Pancreas (tissue), 10 donors: ENCODE results near the gene CSRNP2. TPM values are rescaled to one million over a fixed set of nuclear protein-coding genes. Genes with fewer than 3 reads are reported as not detected.
A peak's percentile ranks its signal among the peaks of the same experiment; 100 is the strongest.

Experiments used
- ATAC-seq, 4 donors: fragments of 200-7000 bp; cut with Tn5 transposase; one replicate each; pipeline versions ENCODE4 v1.8.0 to v1.9.1; 2020; ENCODE audit warnings: mild to moderate bottlenecking in 4 of 4, moderate library complexity in 4 of 4
- DNase-seq, 6 donors: peaks; one replicate each; pipeline ENCODE4 v3.0.0-alpha.2; 2020
- FAIRE-seq: peaks from 2 replicates; lab custom pipeline; 2012; peaks lifted over from hg19 to GRCh38; lab: Jason Lieb, UNC
- H3K27ac ChIP-seq, 4 donors: fragments of 200-600 bp; sonication (generic); 1 replicate in 3 of 4; 2 replicates in 1 of 4; pipeline versions ENCODE4 v1.5.0 to v1.8.0; 2020
- H3K27me3 ChIP-seq, 4 donors: fragments of 200-600 bp; one replicate each; pipeline ENCODE4 v1.8.0; 2021
- H3K36me3 ChIP-seq, 3 donors: fragments of 200-600 bp; sonication (generic) in 1 of 3; one replicate each; pipeline versions ENCODE4 v1.5.0 to v1.8.0; 2020 to 2021
- H3K4me1 ChIP-seq, 3 donors: fragments of 200-600 bp; one replicate each; pipeline ENCODE4 v1.8.0; 2021
- H3K4me3 ChIP-seq, 4 donors: fragments of 200-600 bp; sonication (generic) in 2 of 4; one replicate each; pipeline versions ENCODE4 v1.5.0 to v1.8.0; 2020 to 2021
- H3K9me3 ChIP-seq, 4 donors: fragments of 200-600 bp; one replicate each; pipeline ENCODE4 v1.8.0; 2021
- WGBS, 2 donors: extraction: QIAGEN DNeasy Blood & Tissue Kit; methylation state at CpG; one replicate each; pipeline ENCODE4 v1.1.7; 2013; 5-methylcytosine and 5-hydroxymethylcytosine counted together
- intact Hi-C, 3 donors: fragments of 100-400 bp; cut with DNase I; formaldehyde crosslinking; loops; one replicate each; pipeline versions ENCODE4 v1.11.1 to v1.14.2; 2022
- polyA plus RNA-seq, 2 donors: library from polyadenylated mRNA; stranded (reverse); fragments of 200-250 nt; gene quantifications; one replicate each; pipeline ENCODE4 v1.2.3, GENCODE V29; 2013
- total RNA-seq, 6 donors: library from RNA; stranded (reverse); fragmentation: NEBNext Ultra II Directional in 4 of 6; extraction: Animal tissue kit (Norgen Biotek cat#: 25700) in 4 of 6; gene quantifications; one replicate each; pipeline versions ENCODE4 v1.2.1 to v1.2.4, GENCODE V29; 2021 to 2023
- TF ChIP-seq, protein P1 (sequence below), 4 donors: fragments of 200-600 bp; sonication (generic) in 3 of 4; IDR thresholded peaks; one replicate each; pipeline versions ENCODE4 v1.5.0 to v1.8.0; 2021; ENCODE audit warnings: antibody characterized with exemption in 4 of 4
- donor health status: healthy with polysubstance abuse.
- donor health status: DM: no; HTN: no; CAD: no; lungs with moderate emphysema.
- donor health status: DM: no; HTN: no; CAD: no.
- donor health status: control.
- donor health status: control.
- donor health status: Bipolar disorder and iron deficiency.
- donor health status: DM: yes; HTN: yes; CAD: no.
- donor health status: DM: no; HTN: no; CAD: no.
- donor health status: DM: no; HTN: no; CAD: no.
- donor health status: DM: yes; HTN: yes; CAD: no.

Gene CSRNP2
- total and polyA plus RNA-seq, 8 donors, result 8.2 to 15.1 (median 10.3) TPM

DNA sequence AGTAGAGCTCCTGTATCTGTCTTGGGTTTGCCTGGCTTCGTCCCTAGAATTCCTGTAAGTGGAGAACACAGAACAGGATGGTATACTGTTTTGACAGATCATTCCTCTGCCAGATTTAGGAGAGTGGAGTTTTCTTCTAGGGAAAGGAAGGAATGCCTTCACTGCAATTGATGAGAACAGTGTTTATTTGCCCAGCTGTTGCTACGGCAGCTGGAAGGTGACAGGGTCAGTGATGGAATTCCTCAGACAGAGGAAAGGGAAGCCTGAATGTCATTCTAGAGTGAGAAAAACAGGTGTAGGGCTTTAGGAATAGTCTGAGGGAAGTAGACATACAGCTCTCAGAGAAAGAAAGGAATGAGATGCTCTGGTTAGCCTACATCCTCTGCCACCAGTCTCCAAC lies 11.7 kb downstream of the CSRNP2 start:
- no peak for FAIRE-seq
- WGBS, 2 donors, result 37 to 42% methylated on average over 2 of the region's 2 CpGs
- H3K27me3 ChIP-seq, result no peaks in the 10 kb centered on the region

DNA sequence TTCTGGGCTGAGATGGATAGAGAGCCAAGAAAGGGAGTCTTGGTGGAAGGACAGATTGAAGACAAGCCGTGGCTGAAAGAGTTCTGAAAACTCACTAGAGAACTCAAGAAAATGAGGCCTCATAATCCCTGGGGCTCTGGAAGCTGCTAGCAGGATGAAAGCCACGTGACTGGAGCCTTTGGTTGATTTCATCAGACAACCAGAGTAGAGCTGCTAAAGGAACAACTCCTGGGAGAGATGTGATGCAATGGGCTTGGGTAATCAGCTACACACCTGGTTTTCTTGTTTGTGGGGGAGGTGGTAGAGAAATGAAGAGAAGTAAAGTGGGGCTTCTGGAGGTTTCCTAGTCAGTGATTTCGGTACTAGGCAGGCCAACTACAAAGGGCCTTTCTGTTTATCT lies 13.4 kb downstream of the CSRNP2 start:
- intact Hi-C loops, result no loop called here

More for the DNA sequence above, 11.7 kb downstream of the CSRNP2 start:
- Histone ChIP-seq H3K36me3 (peaks cover 0 to 22% (median 3%) of the 10 kb centered on the region in 3 donors), H3K4me3 (no peak overlapping the region), H3K9me3 (no peaks in the 10 kb centered on the region), H3K4me1 (peaks cover 5 to 14% (median 7%) of the 10 kb centered on the region in 3 donors), H3K27ac (no peak overlapping the region)
- intact Hi-C loops, result no loop called here
- TF ChIP-seq, protein P1, sequence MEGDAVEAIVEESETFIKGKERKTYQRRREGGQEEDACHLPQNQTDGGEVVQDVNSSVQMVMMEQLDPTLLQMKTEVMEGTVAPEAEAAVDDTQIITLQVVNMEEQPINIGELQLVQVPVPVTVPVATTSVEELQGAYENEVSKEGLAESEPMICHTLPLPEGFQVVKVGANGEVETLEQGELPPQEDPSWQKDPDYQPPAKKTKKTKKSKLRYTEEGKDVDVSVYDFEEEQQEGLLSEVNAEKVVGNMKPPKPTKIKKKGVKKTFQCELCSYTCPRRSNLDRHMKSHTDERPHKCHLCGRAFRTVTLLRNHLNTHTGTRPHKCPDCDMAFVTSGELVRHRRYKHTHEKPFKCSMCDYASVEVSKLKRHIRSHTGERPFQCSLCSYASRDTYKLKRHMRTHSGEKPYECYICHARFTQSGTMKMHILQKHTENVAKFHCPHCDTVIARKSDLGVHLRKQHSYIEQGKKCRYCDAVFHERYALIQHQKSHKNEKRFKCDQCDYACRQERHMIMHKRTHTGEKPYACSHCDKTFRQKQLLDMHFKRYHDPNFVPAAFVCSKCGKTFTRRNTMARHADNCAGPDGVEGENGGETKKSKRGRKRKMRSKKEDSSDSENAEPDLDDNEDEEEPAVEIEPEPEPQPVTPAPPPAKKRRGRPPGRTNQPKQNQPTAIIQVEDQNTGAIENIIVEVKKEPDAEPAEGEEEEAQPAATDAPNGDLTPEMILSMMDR (IDR thresholded peaks at IDR 0.05), result no peak
- DNase-seq (peak in 3 of 6 donors; percentile 52 to 67 (median 64)), ATAC-seq (peak; percentile 75 to 90 (median 86))

DNA sequence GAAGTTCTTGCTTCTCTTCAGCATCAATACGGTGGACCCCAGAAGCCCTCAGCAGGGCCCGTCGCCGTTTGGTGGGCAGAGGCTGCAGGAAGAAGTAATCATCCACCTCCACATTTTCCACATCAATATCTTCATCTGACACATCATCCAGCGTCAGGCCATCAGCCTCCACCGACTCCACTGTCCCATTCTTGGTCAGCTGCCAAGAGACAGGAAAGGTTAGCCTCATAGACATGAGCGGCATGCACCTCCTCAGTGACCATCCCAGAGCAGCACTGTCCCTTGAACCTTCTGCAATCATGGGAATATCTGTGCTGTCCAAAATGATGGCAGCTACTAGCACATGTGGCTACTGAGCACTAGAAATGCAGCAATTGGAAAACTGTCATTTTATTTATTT lies 15.6 kb downstream of the CSRNP2 start:
- intact Hi-C loops, result no loop called here
- Histone ChIP-seq H3K27me3 (no peaks in the 10 kb centered on the region), H3K4me3 (no peak overlapping the region), H3K36me3 (peaks cover 4 to 26% (median 4%) of the 10 kb centered on the region in 3 donors), H3K9me3 (no peaks in the 10 kb centered on the region), H3K4me1 (peaks cover 5 to 11% (median 7%) of the 10 kb centered on the region in 3 donors), H3K27ac (no peak overlapping the region)
- 77 to 92% methylated on average over 7 of the region's 7 CpGs for WGBS, 2 donors
- ATAC-seq (no peak), DNase-seq (no peak), FAIRE-seq (no peak)
- TF ChIP-seq, protein P1 (IDR thresholded peaks at IDR 0.05), result no peak

More for the DNA sequence above, 13.4 kb downstream of the CSRNP2 start:
- Histone ChIP-seq H3K4me3 (no peak overlapping the region), H3K4me1 (peaks cover 5 to 11% (median 7%) of the 10 kb centered on the region in 3 donors), H3K36me3 (peaks cover 0 to 25% (median 4%) of the 10 kb centered on the region in 3 donors), H3K9me3 (no peaks in the 10 kb centered on the region), H3K27ac (no peak overlapping the region), H3K27me3 (no peaks in the 10 kb centered on the region)
- FAIRE-seq (no peak), ATAC-seq (peak in 1 of 4 donors; percentile 37), DNase-seq (peak in 1 of 6 donors; percentile 61)
- TF ChIP-seq, protein P1 (IDR thresholded peaks at IDR 0.05), result no peak
- 83 to 88% methylated on average over 3 of the region's 3 CpGs for WGBS, 2 donors

DNA sequence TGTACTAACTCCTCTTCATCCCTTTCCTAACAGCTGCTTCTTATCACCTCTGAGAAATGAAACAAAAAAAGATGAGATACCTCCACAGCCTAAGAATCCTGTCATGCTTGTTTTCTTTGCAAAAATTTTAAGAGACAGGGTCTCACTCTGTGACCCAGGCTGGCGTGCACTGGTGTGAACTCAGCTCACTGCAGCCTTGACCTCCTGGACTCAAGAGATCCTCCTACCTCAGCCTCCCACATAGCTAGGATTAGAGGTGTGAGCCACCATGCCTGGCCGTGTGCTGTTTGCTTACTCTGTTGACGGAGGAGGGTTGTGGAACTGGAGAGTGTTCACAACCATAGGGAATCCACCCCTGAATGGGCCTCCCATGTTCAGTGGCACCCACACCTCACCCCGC lies 16.2 kb downstream of the CSRNP2 start:
- Histone ChIP-seq H3K27me3 (no peaks in the 10 kb centered on the region), H3K9me3 (no peaks in the 10 kb centered on the region), H3K27ac (no peak overlapping the region), H3K36me3 (peaks cover 4 to 26% (median 4%) of the 10 kb centered on the region in 3 donors), H3K4me3 (no peak overlapping the region), H3K4me1 (peaks cover 5 to 11% (median 7%) of the 10 kb centered on the region in 3 donors)
- FAIRE-seq, result no peak
- TF ChIP-seq, protein P1 (IDR thresholded peaks at IDR 0.05), result no peak
- ATAC-seq, result no peak
- WGBS, 2 donors, result 84 to 86% methylated on average over 4 of the region's 4 CpGs
- intact Hi-C loops, result no loop called here
- no peak for DNase-seq

DNA sequence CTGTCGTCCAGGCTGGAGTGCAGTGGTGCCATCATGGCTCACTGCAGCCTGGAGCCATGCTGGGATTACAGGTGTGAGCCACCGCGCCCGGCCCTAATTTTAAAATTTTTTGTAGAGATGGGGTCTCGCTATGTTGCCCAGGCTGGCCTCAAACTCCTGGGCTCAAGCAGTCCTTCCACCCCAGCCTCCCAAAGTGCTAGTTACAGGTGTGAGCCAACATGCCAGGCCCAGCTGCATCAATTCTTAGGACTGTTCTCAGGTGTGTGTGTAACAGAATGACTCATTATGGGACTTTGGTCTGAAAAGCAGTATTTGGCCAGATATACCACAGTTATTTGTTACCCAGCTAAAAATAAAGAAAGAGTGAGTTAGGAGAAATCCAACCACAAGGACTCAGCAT lies 17.9 kb downstream of the CSRNP2 start:
- no peaks in the 10 kb centered on the region for H3K27me3 ChIP-seq
- H3K4me1 ChIP-seq, result no peaks in the 10 kb centered on the region
- FAIRE-seq (no peak), DNase-seq (peak in 3 of 6 donors; percentile 63 to 76 (median 66)), ATAC-seq (peak; percentile 74 to 87 (median 86))
- H3K9me3 ChIP-seq, result no peaks in the 10 kb centered on the region
- H3K4me3 ChIP-seq, result no peak overlapping the region
- H3K27ac ChIP-seq, result no peak overlapping the region
- intact Hi-C loops, result no loop called here
- WGBS, 2 donors, result 96 to 97% methylated on average over 5 of the region's 5 CpGs
- H3K36me3 ChIP-seq, result peaks cover 4 to 27% (median 4%) of the 10 kb centered on the region in 3 donors
- TF ChIP-seq, protein P1 (IDR thresholded peaks at IDR 0.05), result no peak
